ENCODE measurements around the gene C12orf76.
"Not testable (repeated sequence)": the region's sequence is repeated elsewhere in the genome, so short reads cannot be mapped to it uniquely, and the experiment has no call there.

The C12orf76 gene

GRCh38 chr12:110033888-110034287 lies 14.4 kb downstream of the C12orf76 start:
- no peak for DNase-seq
- intact Hi-C loops (cut with DNase I) = no loop called here

GRCh38 chr12:110029290-110029815 lies 19.0 kb downstream of the C12orf76 start:
- no peak for DNase-seq

GRCh38 chr12:110028323-110028722 lies 20.0 kb downstream of the C12orf76 start:
- no peak for DNase-seq
- intact Hi-C loops (cut with DNase I) = no loop called here

More at GRCh38 chr12:110029290-110029815, 19.0 kb downstream of the C12orf76 start:
- intact Hi-C loops (cut with DNase I) = no loop called here

- intact Hi-C loops (cut with DNase I) = no loop called here
- DNase-seq = no peak
Measured at GRCh38 chr12:110024051-110024450, 24.3 kb downstream of the C12orf76 start.

GRCh38 chr12:110023059-110023980 lies 25.0 kb downstream of the C12orf76 start:
- DNase-seq = no peak
- intact Hi-C loops (cut with DNase I) = no loop called here

GRCh38 chr12:110020956-110021355 lies 27.4 kb downstream of the C12orf76 start:
- DNase-seq = peak in 1 of 42 donors; percentile 55
- intact Hi-C loops (cut with DNase I) = no loop called here

GRCh38 chr12:110015132-110015531 lies 33.2 kb downstream of the C12orf76 start:
- no peak for DNase-seq
- intact Hi-C loops (cut with DNase I) = no loop called here

GRCh38 chr12:110012659-110013058 lies 35.7 kb downstream of the C12orf76 start:
- intact Hi-C loops (cut with DNase I) = no loop called here
- no peak for DNase-seq

- intact Hi-C loops (cut with DNase I) = no loop called here
- DNase-seq = peak in 30 of 42 donors; percentile 24 to 83 (median 53)
Measured at GRCh38 chr12:110012137-110012536, 36.2 kb downstream of the C12orf76 start.

- intact Hi-C loops (cut with DNase I) = no loop called here
- DNase-seq = no peak
Measured at GRCh38 chr12:110010853-110011723, 37.2 kb downstream of the C12orf76 start.

- DNase-seq; intact Hi-C loops (cut with DNase I): not testable (repeated sequence)
Measured at GRCh38 chr12:110008681-110009398, 39.5 kb downstream of the C12orf76 start.

GRCh38 chr12:110007881-110008280 lies 40.4 kb downstream of the C12orf76 start:
- DNase-seq = no peak
- intact Hi-C loops (cut with DNase I) = no loop called here

- no peak for DNase-seq
- intact Hi-C loops (cut with DNase I) = no loop called here
Measured at GRCh38 chr12:110006115-110006514, 42.2 kb downstream of the C12orf76 start.

- intact Hi-C loops (cut with DNase I) = no loop called here
- no peak for DNase-seq
Measured at GRCh38 chr12:110005319-110005973, 42.9 kb downstream of the C12orf76 start.

- peak in 1 of 42 donors; percentile 64 for DNase-seq
- intact Hi-C loops (cut with DNase I) = no loop called here
Measured at GRCh38 chr12:110004598-110004997, 43.7 kb downstream of the C12orf76 start.

- intact Hi-C loops (cut with DNase I) = no loop called here
- DNase-seq = no peak
Measured at GRCh38 chr12:110002676-110003515, 45.4 kb downstream of the C12orf76 start.

- intact Hi-C loops (cut with DNase I) = no loop called here
- no peak for DNase-seq
Measured at GRCh38 chr12:110001596-110001995, 46.7 kb downstream of the C12orf76 start.

All from head of caudate nucleus (tissue), 42 donors.